NCI-H1048 (cell line): ENCODE data around the gene PTPRN2.

Source experiments
- DNase-seq: peaks from one replicate; lab custom pipeline; 2025; lab: John Stamatoyannopoulos, UW

Gene PTPRN2

GRCh38 chr7:158266817-158267741, 320.5 kb downstream of the PTPRN2 start:
- no peak for DNase-seq

- no peak for DNase-seq
Measured at GRCh38 chr7:158266426-158266816, 321.2 kb downstream of the PTPRN2 start.

DNA sequence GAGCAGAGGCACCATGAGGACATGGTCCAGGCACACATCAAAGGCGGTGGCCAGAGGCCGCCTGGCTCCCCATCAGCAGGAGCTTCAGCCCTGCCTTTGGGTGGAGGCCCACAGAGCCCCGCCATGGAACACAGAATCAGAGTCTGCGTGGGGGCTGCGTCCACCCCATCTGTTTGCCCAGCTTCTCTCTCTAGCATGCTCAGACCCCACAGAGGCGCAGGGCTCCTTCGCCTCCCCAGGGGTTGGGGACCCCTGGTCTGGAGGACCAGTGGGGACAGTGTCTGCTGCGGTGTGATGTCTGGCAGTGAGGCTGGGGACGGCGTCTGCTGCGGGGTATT, 321.9 kb downstream of the PTPRN2 start:
- no peak for DNase-seq

- DNase-seq, result no peak
Measured at GRCh38 chr7:158264881-158265742, 322.5 kb downstream of the PTPRN2 start.

GRCh38 chr7:158263964-158264748, 323.5 kb downstream of the PTPRN2 start:
- DNase-seq, result no peak

- no peak for DNase-seq
Measured at GRCh38 chr7:158263110-158263963, 324.3 kb downstream of the PTPRN2 start.

GRCh38 chr7:158262284-158263109, 325.1 kb downstream of the PTPRN2 start:
- DNase-seq, result no peak

- DNase-seq, result no peak
Measured at GRCh38 chr7:158261362-158262235, 326.0 kb downstream of the PTPRN2 start.

GRCh38 chr7:158260567-158261361, 326.9 kb downstream of the PTPRN2 start:
- DNase-seq, result no peak

DNA sequence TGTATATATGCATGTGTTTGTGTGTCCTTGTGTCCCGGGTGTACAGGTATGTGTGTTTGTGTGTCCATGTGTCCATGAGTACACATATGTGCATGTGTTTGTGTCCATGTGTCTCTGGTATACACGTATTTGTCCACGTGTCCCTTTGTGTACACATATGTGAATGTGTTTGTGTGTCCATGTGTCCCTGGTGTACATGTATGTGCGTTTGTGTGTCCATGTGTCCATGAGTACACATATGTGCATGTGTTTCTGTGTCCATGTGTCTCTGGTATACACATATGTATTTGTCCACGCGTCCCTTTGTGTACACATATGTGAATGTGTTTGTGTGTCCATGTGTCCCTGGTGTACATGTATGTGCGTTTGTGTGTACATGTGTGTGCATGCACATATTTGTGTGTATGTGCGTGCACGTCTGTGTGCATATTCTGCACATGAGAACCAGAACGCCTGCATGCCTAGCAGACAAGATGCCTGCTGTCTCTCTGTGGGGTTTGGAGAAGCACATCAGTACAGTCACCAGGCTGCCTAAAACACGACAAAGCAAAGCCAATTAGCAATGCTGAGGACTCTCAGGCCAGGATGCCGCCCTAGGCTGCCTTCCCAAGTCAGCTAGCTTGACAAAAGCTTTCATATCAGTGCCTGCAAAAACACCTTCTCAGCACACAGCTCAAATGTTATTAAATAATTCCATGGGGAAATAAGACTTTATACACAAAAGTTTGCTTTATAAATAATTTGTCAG, 327.8 kb downstream of the PTPRN2 start:
- DNase-seq, result no peak

- no peak for DNase-seq
Measured at GRCh38 chr7:158259141-158259540, 328.5 kb downstream of the PTPRN2 start.

DNA sequence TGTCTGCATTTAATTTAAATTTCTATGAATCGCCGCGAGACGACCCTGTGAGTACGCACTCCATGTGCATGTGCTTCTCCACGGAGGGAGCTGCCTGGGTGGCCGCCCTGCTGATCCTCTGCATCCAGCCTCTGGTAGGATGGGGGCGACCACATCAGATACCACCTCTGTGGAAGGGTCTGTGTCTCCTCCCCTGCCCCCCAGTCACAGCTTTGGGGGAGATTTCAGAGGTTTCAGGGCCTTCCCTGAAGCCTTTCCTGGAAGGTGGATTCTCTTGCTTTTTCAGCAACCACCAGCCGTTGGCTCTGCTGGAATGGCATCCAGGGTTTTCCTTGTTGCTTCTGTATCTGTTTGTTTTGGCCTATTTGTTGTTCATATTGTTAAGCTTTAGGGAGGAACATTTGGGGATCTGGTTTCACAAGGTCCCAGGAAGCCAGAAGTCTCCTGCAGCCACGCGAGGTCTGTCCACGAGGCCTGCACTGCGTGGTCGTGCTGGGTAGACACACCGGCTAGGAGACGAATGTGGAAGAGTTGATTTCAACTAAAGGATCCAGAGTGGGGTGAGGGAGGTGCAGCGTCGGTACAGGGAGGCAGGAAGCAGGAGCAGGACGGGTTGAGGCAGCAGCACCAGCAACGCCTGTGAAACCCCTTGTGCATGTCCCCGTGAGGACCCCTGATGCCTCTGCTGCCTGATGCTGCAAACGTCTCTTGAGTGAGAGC, 329.1 kb downstream of the PTPRN2 start:
- no peak for DNase-seq

- DNase-seq, result no peak
Measured at GRCh38 chr7:158257516-158258410, 329.9 kb downstream of the PTPRN2 start.

- no peak for DNase-seq
Measured at GRCh38 chr7:158257001-158257400, 330.6 kb downstream of the PTPRN2 start.

GRCh38 chr7:158256091-158256816, 331.4 kb downstream of the PTPRN2 start:
- no peak for DNase-seq
